RCC 7860 (cell line): ENCODE results near the gene TMEM232.
"Not testable (repeated sequence)": the region's sequence is repeated elsewhere in the genome, so short reads cannot be mapped to it uniquely, and the experiment has no call there.

Experiments
- DNase-seq: peaks from one replicate; pipeline ENCODE4 v3.0.0-alpha.2; 2015; ENCODE audit warnings: low spot score
- FAIRE-seq: peaks from 2 replicates; lab custom pipeline; 2012; peaks lifted over from hg19 to GRCh38; lab: Jason Lieb, UNC

TMEM232 gene

GRCh38 chr5:110726249-110727024 is at the start of gene TMEM232:
Gene TMEM232 (minus strand): TSS chr5:110726671. CDS start chr5:110667352, 59,319 bp downstream.
- FAIRE-seq, result no peak

GRCh38 chr5:110770286-110770685 is 43.8 kb upstream of the TMEM232 start:
- no peak for FAIRE-seq

More at GRCh38 chr5:110726249-110727024, at the start of gene TMEM232:
- DNase-seq, result no peak

GRCh38 chr5:110769000-110769681 is 42.7 kb upstream of the TMEM232 start:
- no peak for DNase-seq
- FAIRE-seq, result no peak

More at GRCh38 chr5:110770286-110770685, 43.8 kb upstream of the TMEM232 start:
- DNase-seq, result no peak

- FAIRE-seq (no peak), DNase-seq (no peak)
These were observed 41.8 kb upstream of the TMEM232 start for GRCh38 chr5:110768138-110768860.

- DNase-seq (no peak), FAIRE-seq (no peak)
These were observed 33.7 kb upstream of the TMEM232 start for GRCh38 chr5:110760158-110760557.

GRCh38 chr5:110757118-110757729 is 30.8 kb upstream of the TMEM232 start:
- peak; percentile 37 for DNase-seq
- peak; percentile 79 for FAIRE-seq

- no peak for FAIRE-seq
- no peak for DNase-seq
These were observed 27.7 kb upstream of the TMEM232 start for GRCh38 chr5:110754181-110754580.

GRCh38 chr5:110753600-110753999 is 27.1 kb upstream of the TMEM232 start:
- FAIRE-seq (no peak), DNase-seq (no peak)

GRCh38 chr5:110752953-110753352 is 26.5 kb upstream of the TMEM232 start:
- DNase-seq (no peak), FAIRE-seq (no peak)

GRCh38 chr5:110751902-110752762 is 25.7 kb upstream of the TMEM232 start:
- DNase-seq (no peak), FAIRE-seq (no peak)

GRCh38 chr5:110738812-110739651 is 12.6 kb upstream of the TMEM232 start, which contains the start of gene SLC25A46:
Gene SLC25A46 (plus strand): TSS chr5:110739007. CDS start chr5:110739120, 113 bp downstream.
- FAIRE-seq, result peak; percentile 56
- peak; percentile 79 for DNase-seq

- FAIRE-seq (no peak), DNase-seq (no peak)
These were observed 12.0 kb upstream of the TMEM232 start for GRCh38 chr5:110738503-110738811.

- no peak for DNase-seq
- FAIRE-seq, result no peak
These were observed 10.3 kb upstream of the TMEM232 start for GRCh38 chr5:110736753-110737152.

GRCh38 chr5:110735556-110735955 is 9.1 kb upstream of the TMEM232 start:
- FAIRE-seq (no peak), DNase-seq (no peak)

GRCh38 chr5:110734101-110734500 is 7.6 kb upstream of the TMEM232 start:
- DNase-seq, result no peak
- FAIRE-seq, result no peak

- not testable (repeated sequence) for FAIRE-seq, DNase-seq
These were observed 5.0 kb upstream of the TMEM232 start for GRCh38 chr5:110731499-110731898.

GRCh38 chr5:110727025-110727314 is 499 bp upstream of the TMEM232 start:
- DNase-seq (no peak), FAIRE-seq (no peak)

GRCh38 chr5:110718311-110718710 is 8.2 kb downstream of the TMEM232 start:
- no peak for FAIRE-seq
- no peak for DNase-seq
